ENCODE data around the gene HELB. TPM values are rescaled to one million over a fixed set of nuclear protein-coding genes. Genes with fewer than 3 reads are reported as not detected.

Gene HELB
- total and polyA plus RNA-seq, 10 of the 15 experiments (the other 5 are each of a cell fraction or from before 2014, with no cell fraction given): 0.58 to 10.0 (median 4.4) TPM

- TF ChIP-seq NFXL1 (IDR thresholded peaks at IDR 0.05; ENCODE audit: borderline replicate concordance): no peak
These were observed 9.9 kb downstream of the HELB start (continued) for GRCh38 chr12:66312189-66312588.

GRCh38 chr12:66314278-66314677 lies 12.0 kb downstream of the HELB start:
- no peak for DNase-seq (ENCODE audit: low read depth, low spot score)
- peak; percentile 59 for FAIRE-seq
- Histone ChIP-seq H3K36me3 (ENCODE audit: control insufficient read depth in 2 of 2, insufficient read depth in 2 of 2, low read length in 1 of 2) (peaks cover 0 to 16% of the 10 kb centered on the region in 2 experiments; a peak in 1 of 4 replicates), H3K9ac (ENCODE audit: control insufficient read depth, insufficient read depth, low read length) (no peak overlapping the region), H4K20me1 (ENCODE audit: control insufficient read depth, insufficient read depth) (no peaks in the 10 kb centered on the region), H3K79me2 (ENCODE audit: control insufficient read depth, insufficient read depth, low read length) (peaks cover 5% of the 10 kb centered on the region), H3K4me1 (ENCODE audit: control insufficient read depth, insufficient read depth, low read length) (no peaks in the 10 kb centered on the region), H3K27me3 (replicated peaks in 1 of 2; ENCODE audit: control insufficient read depth in 2 of 2, insufficient read depth in 2 of 2, low read length in 1 of 2) (no peaks in the 10 kb centered on the region), H3K4me3 (no peak overlapping the region), H3K27ac (ENCODE audit: control insufficient read depth, insufficient read depth) (no peak overlapping the region), H3K4me2 (ENCODE audit: control insufficient read depth, insufficient read depth) (0 out of 2 replicates have a peak overlapping the region, but pooled peaks have one; percentile 7), H2AFZ (ENCODE audit: control insufficient read depth, low read depth, low read length) (no peak overlapping the region), H3K9me3 (replicated peaks; ENCODE audit: control insufficient read depth, insufficient read depth, low read length) (no peaks in the 10 kb centered on the region)
- in situ Hi-C loops (cut with MboI): no loop called here
- intact Hi-C loops (cut with micrococcal nuclease; ENCODE audit: unreplicated experiment): no loop called here
- SMC1A ChIA-PET (ENCODE audit: uncharacterized antibody, unreplicated experiment): interaction anchor here (0.7 to 2.9 kb wide), 3 partner anchors 10 to 124 kb away, joined by 3 to 35 read pairs (median 4); partner anchors contain the start of gene HELB
- no peak for TF ChIP-seq HDAC6 (IDR thresholded peaks at IDR 0.05; ENCODE audit: unreplicated experiment)
- CTCF ChIA-PET: interaction anchor here (0.8 kb wide), 1 partner anchor 26 kb away, joined by 3 read pairs; no protein-coding TSS in a partner anchor
- no peak for ATAC-seq
- no TSS peak for BruUV-seq (replicated peaks)
- RAD21 ChIA-PET (ENCODE audit: unreplicated experiment): interaction anchor here (0.7 to 1.2 kb wide), 5 partner anchors 10 to 144 kb away, joined by 3 to 4 read pairs (median 3); partner anchors contain the start of gene HELB
- POLR2A ChIA-PET: interaction anchor here (3.5 kb wide), 1 partner anchor 10 kb away, joined by 19 read pairs; the partner anchor contains the start of gene HELB

- ChIA-PET SMC1A (ENCODE audit: uncharacterized antibody, unreplicated experiment) (interaction anchor here (0.9 to 2.1 kb wide), 2 partner anchors 10 to 16 kb away, joined by 3 to 7 read pairs; no protein-coding TSS in a partner anchor), RAD21 (ENCODE audit: unreplicated experiment) (interaction anchor here (1.2 kb wide), 1 partner anchor 15 kb away, joined by 3 read pairs; no protein-coding TSS in a partner anchor), CTCF (interaction anchor here (1.0 to 1.2 kb wide), 2 partner anchors 10 to 15 kb away, joined by 3 to 4 read pairs; no protein-coding TSS in a partner anchor), POLR2A (interaction anchor here (3.2 kb wide), 1 partner anchor 17 kb away, joined by 10 read pairs; the partner anchor contains the start of gene HELB)
- Histone ChIP-seq H4K20me1 (ENCODE audit: control insufficient read depth, insufficient read depth) (no peaks in the 10 kb centered on the region), H3K79me2 (ENCODE audit: control insufficient read depth, insufficient read depth, low read length) (peaks cover 2% of the 10 kb centered on the region), H3K4me1 (ENCODE audit: control insufficient read depth, insufficient read depth, low read length) (no peaks in the 10 kb centered on the region), H3K9ac (ENCODE audit: control insufficient read depth, insufficient read depth, low read length) (no peak overlapping the region), H3K4me3 (no peak overlapping the region), H3K4me2 (ENCODE audit: control insufficient read depth, insufficient read depth) (no peak overlapping the region), H3K27me3 (replicated peaks in 1 of 2; ENCODE audit: control insufficient read depth in 2 of 2, insufficient read depth in 2 of 2, low read length in 1 of 2) (no peaks in the 10 kb centered on the region), H3K9me3 (replicated peaks; ENCODE audit: control insufficient read depth, insufficient read depth, low read length) (no peaks in the 10 kb centered on the region), H3K27ac (ENCODE audit: control insufficient read depth, insufficient read depth) (no peak overlapping the region), H3K36me3 (ENCODE audit: control insufficient read depth in 2 of 2, insufficient read depth in 2 of 2, low read length in 1 of 2) (peaks cover 0 to 11% of the 10 kb centered on the region in 2 experiments; a peak in 3 of 4 replicates), H2AFZ (ENCODE audit: control insufficient read depth, low read depth, low read length) (no peak overlapping the region)
- in situ Hi-C loops (cut with MboI) (no loop called here), intact Hi-C loops (cut with micrococcal nuclease; ENCODE audit: unreplicated experiment) (no loop called here)
- WGBS (ENCODE audit: insufficient coverage, insufficient replicate concordance, low lambda C conversion rate, missing lambda C conversion rate): 66% methylated on average over 4 of the region's 4 CpGs
- FAIRE-seq (peak; percentile 61), DNase-seq (ENCODE audit: low read depth, low spot score) (no peak), ATAC-seq (peak; percentile 83)
- TF ChIP-seq RB1 (IDR thresholded peaks at IDR 0.05; ENCODE audit: borderline replicate concordance): no peak
- peak; percentile 25; the same call in 1 of the 2 replicates for TF ChIP-seq SPI1 (IDR thresholded peaks at IDR 0.05; ENCODE audit: borderline replicate concordance, insufficient read depth, low read depth, low read length)
- no TSS peak for BruUV-seq (replicated peaks)
These were observed 17.1 kb downstream of the HELB start for GRCh38 chr12:66319266-66319954.
